GM15510 (cell line): ENCODE results near the gene PRR16.

Experiments
- POLR2A ChIP-seq: IDR thresholded peaks from 3 replicates; pipeline ENCODE4 v1.6.1; 2011; ENCODE audit warnings: borderline replicate concordance; ENCODE audit not compliant: insufficient read length; ENCODE audit errors: extremely low read depth

Gene PRR16

GRCh38 chr5:120695368-120695880 is 231.3 kb downstream of the PRR16 start:
- no peak for TF ChIP-seq POLR2A

GRCh38 chr5:120697147-120697546 is 233.0 kb downstream of the PRR16 start:
- no peak for TF ChIP-seq POLR2A

- TF ChIP-seq POLR2A: no peak
Observed at GRCh38 chr5:120703918-120704587, 240.0 kb downstream of the PRR16 start.

GRCh38 chr5:120706877-120707276 is 242.8 kb downstream of the PRR16 start:
- TF ChIP-seq POLR2A: no peak

- no peak for TF ChIP-seq POLR2A
Observed at GRCh38 chr5:120717381-120717780, 253.3 kb downstream of the PRR16 start.

- no peak for TF ChIP-seq POLR2A
Observed at GRCh38 chr5:120730214-120730613, 266.1 kb downstream of the PRR16 start.

- no peak for TF ChIP-seq POLR2A
Observed at GRCh38 chr5:120734033-120734432, 269.9 kb downstream of the PRR16 start.

GRCh38 chr5:120735076-120735475 is 271.0 kb downstream of the PRR16 start:
- no peak for TF ChIP-seq POLR2A
